ENCODE measurements around the gene C7orf57. TPM values are rescaled to one million over a fixed set of nuclear protein-coding genes. Genes with fewer than 3 reads are reported as not detected.

The C7orf57 gene
- total RNA-seq, 1 experiment from 2014 or later = 0.15 TPM

- DNase-seq (ENCODE audit: low read depth, low spot score) = no peak
- no peaks in the 10 kb centered on the region for H3K36me3 ChIP-seq (ENCODE audit: control insufficient read depth in 1 of 2, insufficient read depth in 2 of 2, low read length in 2 of 2)
- TF ChIP-seq POLR2A (IDR thresholded peaks at IDR 0.05; ENCODE audit: borderline replicate concordance, extremely low read depth, insufficient read depth, insufficient read length) (no peak), EZH2 (IDR thresholded peaks at IDR 0.05) (no peak), SP1 (IDR thresholded peaks at IDR 0.05; ENCODE audit: low read depth) (no peak), ZBTB33 (IDR thresholded peaks at IDR 0.05; ENCODE audit: extremely low read depth, insufficient replicate concordance, low read length) (no peak), SIN3A (IDR thresholded peaks at IDR 0.05; ENCODE audit: low read depth) (no peak), ZNF274 (IDR thresholded peaks at IDR 0.05; ENCODE audit: low read depth, low read length) (no peak), JUND (IDR thresholded peaks at IDR 0.05) (no peak), REST (IDR thresholded peaks at IDR 0.05; ENCODE audit: low read depth) (no peak), CTCF (IDR thresholded peaks at IDR 0.05 in 2 of 3, conservative IDR thresholded peaks at IDR 0.05 in 1 of 3; ENCODE audit: borderline replicate concordance in 1 of 3, insufficient read depth in 1 of 3, low read depth in 2 of 3, low read length in 2 of 3) (no peak), SRF (IDR thresholded peaks at IDR 0.05; ENCODE audit: low read depth) (no peak), RAD21 (IDR thresholded peaks at IDR 0.05; ENCODE audit: low read depth) (no peak)
- no peak overlapping the region for H3K27ac ChIP-seq (ENCODE audit: low read depth, low read length)
- no peak for ATAC-seq
- H3K79me2 ChIP-seq (ENCODE audit: insufficient read depth, low read length) = no peaks in the 10 kb centered on the region
- no peak overlapping the region for H2AFZ ChIP-seq (ENCODE audit: low read depth, low read length, poor library complexity, severe bottlenecking)
- H4K20me1 ChIP-seq (ENCODE audit: insufficient read depth) = no peaks in the 10 kb centered on the region
- H3K4me1 ChIP-seq (ENCODE audit: control insufficient read depth in 1 of 2, insufficient read depth in 2 of 2, low read length in 2 of 2) = peaks cover 0 to 20% of the 10 kb centered on the region in 2 experiments; a peak in 2 of 4 replicates
- RAD21 ChIA-PET (ENCODE audit: low non-redundant PET in 1 of 2, low total read pairs in 2 of 2, uncharacterized antibody in 2 of 2, unreplicated experiment in 2 of 2) = no interaction called here
- no peaks in the 10 kb centered on the region for H3K9me3 ChIP-seq (ENCODE audit: control insufficient read depth in 1 of 2, insufficient read depth in 1 of 2, low read depth in 1 of 2, low read length in 2 of 2)
- intact Hi-C loops (cut with micrococcal nuclease) = no loop called here
- no peak overlapping the region for H3K4me2 ChIP-seq (ENCODE audit: low read length)
- CTCF ChIA-PET = no interaction called here
- no peak overlapping the region for H3K9ac ChIP-seq (ENCODE audit: low read length)
- POLR2A ChIA-PET = no interaction called here
- no peaks in the 10 kb centered on the region for H3K9me2 ChIP-seq (ENCODE audit: insufficient read depth)
- no peaks in the 10 kb centered on the region for H3K27me3 ChIP-seq (ENCODE audit: insufficient read depth, low read length)
- BruUV-seq (replicated peaks) = no TSS peak
- H3K4me3 ChIP-seq (replicated peaks in 1 of 2; ENCODE audit: low read depth in 1 of 2, low read length in 2 of 2) = no peak overlapping the region
Observed at GRCh38 chr7:48046458-48046857, 11.1 kb downstream of the C7orf57 start.

All from HCT116 (cell line).